HG03103 (cell line): ENCODE data around the gene ZNF689.
"Not testable (repeated sequence)": the region's sequence is repeated elsewhere in the genome, so short reads cannot be mapped to it uniquely, and the experiment has no call there.

Source experiments
- ATAC-seq: cut with Tn5 transposase; IDR thresholded peaks from one replicate; pipeline ENCODE4 v1.9.1; 2021; ENCODE audit warnings: low read depth; ENCODE audit not compliant: unreplicated experiment

The ZNF689 gene

GRCh38 chr16:30601966-30602365, 8.2 kb downstream of the ZNF689 start:
- ATAC-seq = no peak

- ATAC-seq = no peak
These were observed 9.3 kb downstream of the ZNF689 start for GRCh38 chr16:30600929-30601328.

- no peak for ATAC-seq
These were observed 10.0 kb downstream of the ZNF689 start for GRCh38 chr16:30600215-30600614.

- no peak for ATAC-seq
These were observed 17.3 kb downstream of the ZNF689 start for GRCh38 chr16:30592871-30593270.

GRCh38 chr16:30590869-30591268, 19.3 kb downstream of the ZNF689 start:
- ATAC-seq = not testable (repeated sequence)

- ATAC-seq = not testable (repeated sequence)
These were observed 20.6 kb downstream of the ZNF689 start for GRCh38 chr16:30589582-30589981.

- ATAC-seq = no peak
These were observed 21.5 kb downstream of the ZNF689 start for GRCh38 chr16:30588651-30589050.

- ATAC-seq = peak; percentile 84
These were observed 24.6 kb downstream of the ZNF689 start, which contains the start of gene ZNF785 for GRCh38 chr16:30585400-30586191. TSS of gene ZNF785 (minus strand) at chr16:30585697. CDS start at chr16:30585611, 86 bp downstream.

GRCh38 chr16:30585022-30585399, 25.2 kb downstream of the ZNF689 start:
- ATAC-seq = no peak

- ATAC-seq = no peak
These were observed 27.4 kb downstream of the ZNF689 start for GRCh38 chr16:30582611-30583340.

GRCh38 chr16:30581457-30581856, 28.7 kb downstream of the ZNF689 start:
- no peak for ATAC-seq

GRCh38 chr16:30574678-30575077, 35.5 kb downstream of the ZNF689 start:
- no peak for ATAC-seq

GRCh38 chr16:30571445-30572322, 38.5 kb downstream of the ZNF689 start, which contains the start of gene ZNF688:
TSS of gene ZNF688 (minus strand) at chr16:30571714. CDS start at chr16:30571629, 85 bp downstream.
- peak; percentile 65 for ATAC-seq

- ATAC-seq = no peak
These were observed 39.3 kb downstream of the ZNF689 start for GRCh38 chr16:30570636-30571444.

GRCh38 chr16:30569746-30570635, 40.2 kb downstream of the ZNF689 start:
- no peak for ATAC-seq

- ATAC-seq = no peak
These were observed 40.9 kb downstream of the ZNF689 start for GRCh38 chr16:30569281-30569680.

- ATAC-seq = no peak
These were observed 42.1 kb downstream of the ZNF689 start for GRCh38 chr16:30567991-30568638.
